Ascending aorta (tissue), 2 donors: Measurements from ENCODE around the gene KCNH8. TPM values are rescaled to one million over a fixed set of nuclear protein-coding genes. Genes with fewer than 3 reads are reported as not detected.

Experiments used
- DNase-seq, 2 donors: peaks; one replicate each; pipeline ENCODE4 v3.0.0-alpha.2; 2019; ENCODE audit warnings: low spot score in 2 of 2
- H3K27ac ChIP-seq, 2 donors: fragments of 200-600 bp; sonication (generic); one replicate each; pipeline ENCODE4 v1.5.1; 2016 to 2017; ENCODE audit warnings: mild to moderate bottlenecking in 1 of 2
- H3K27me3 ChIP-seq: fragments of 200-600 bp; sonication (generic); one replicate; pipeline ENCODE4 v1.5.1; 2017
- H3K36me3 ChIP-seq, 2 donors: fragments of 200-600 bp; sonication (generic); one replicate each; pipeline ENCODE4 v1.5.1; 2016
- H3K4me1 ChIP-seq, 2 donors: fragments of 200-600 bp; sonication (generic); one replicate each; pipeline ENCODE4 v1.5.1; 2016 to 2017; ENCODE audit warnings: mild to moderate bottlenecking in 1 of 2
- H3K4me3 ChIP-seq, 2 donors: fragments of 200-600 bp; sonication (generic); one replicate each; pipeline ENCODE4 v1.5.1; 2016 to 2017; ENCODE audit warnings: mild to moderate bottlenecking in 1 of 2
- H3K9me3 ChIP-seq, 2 donors: fragments of 200-600 bp; sonication (generic); one replicate each; pipeline ENCODE4 v1.5.1; 2016
- intact Hi-C: fragments of 100-400 bp; cut with DNase I; formaldehyde crosslinking; loops from one replicate; pipeline ENCODE4 v1.15.1; 2023
- total RNA-seq: library from RNA; depleted of rRNA; stranded (reverse); fragments of >200 nt; gene quantifications from one replicate; pipeline ENCODE4 v1.1.0, GENCODE V29; 2016
- TF ChIP-seq, protein P1 (sequence below), 3 experiments: fragments of 200-600 bp in 2 of 3; fragments of 450-650 bp in 1 of 3; sonication (generic) in 2 of 3; IDR thresholded peaks; one replicate each; pipeline ENCODE4 v1.5.1; 2016 to 2019; ENCODE audit warnings: antibody characterized with exemption in 3 of 3, mild to moderate bottlenecking in 1 of 3, moderate library complexity in 1 of 3

The KCNH8 gene
- total RNA-seq, 1 donor from 2014 or later, result not detected

DNA sequence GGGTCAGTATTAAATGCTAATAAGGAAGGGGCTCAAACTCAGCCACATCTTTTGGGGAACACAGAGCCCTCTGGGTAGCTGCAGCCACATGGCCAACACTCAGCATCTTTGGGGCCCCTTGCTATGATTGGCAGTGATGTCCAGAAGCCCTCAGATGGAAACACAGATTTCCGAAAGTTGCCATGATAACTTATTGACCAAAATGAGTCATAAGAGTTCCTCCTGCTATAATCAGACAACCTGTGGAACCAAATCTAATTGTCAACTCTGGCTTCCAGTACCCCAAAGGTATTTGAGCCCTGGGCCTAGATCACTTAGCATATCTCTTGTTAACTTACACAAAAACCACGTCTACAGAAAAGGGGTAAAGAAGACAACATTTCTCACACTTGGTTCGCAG is 392.2 kb downstream of the KCNH8 start:
- DNase-seq, result no peak
- intact Hi-C loops, result loop anchor here (10.0 kb wide), 2 partner anchors 396 to 476 kb away; partner anchors contain the start of gene KCNH8
- H3K4me3 ChIP-seq, result no peak overlapping the region
- peaks cover 0 to 3% of the 10 kb centered on the region in 2 donors for H3K4me1 ChIP-seq
- H3K27me3 ChIP-seq, result no peaks in the 10 kb centered on the region
- H3K9me3 ChIP-seq, result no peaks in the 10 kb centered on the region
- TF ChIP-seq, protein P1, sequence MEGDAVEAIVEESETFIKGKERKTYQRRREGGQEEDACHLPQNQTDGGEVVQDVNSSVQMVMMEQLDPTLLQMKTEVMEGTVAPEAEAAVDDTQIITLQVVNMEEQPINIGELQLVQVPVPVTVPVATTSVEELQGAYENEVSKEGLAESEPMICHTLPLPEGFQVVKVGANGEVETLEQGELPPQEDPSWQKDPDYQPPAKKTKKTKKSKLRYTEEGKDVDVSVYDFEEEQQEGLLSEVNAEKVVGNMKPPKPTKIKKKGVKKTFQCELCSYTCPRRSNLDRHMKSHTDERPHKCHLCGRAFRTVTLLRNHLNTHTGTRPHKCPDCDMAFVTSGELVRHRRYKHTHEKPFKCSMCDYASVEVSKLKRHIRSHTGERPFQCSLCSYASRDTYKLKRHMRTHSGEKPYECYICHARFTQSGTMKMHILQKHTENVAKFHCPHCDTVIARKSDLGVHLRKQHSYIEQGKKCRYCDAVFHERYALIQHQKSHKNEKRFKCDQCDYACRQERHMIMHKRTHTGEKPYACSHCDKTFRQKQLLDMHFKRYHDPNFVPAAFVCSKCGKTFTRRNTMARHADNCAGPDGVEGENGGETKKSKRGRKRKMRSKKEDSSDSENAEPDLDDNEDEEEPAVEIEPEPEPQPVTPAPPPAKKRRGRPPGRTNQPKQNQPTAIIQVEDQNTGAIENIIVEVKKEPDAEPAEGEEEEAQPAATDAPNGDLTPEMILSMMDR (IDR thresholded peaks at IDR 0.05), result no peak
- no peaks in the 10 kb centered on the region for H3K36me3 ChIP-seq
- no peak overlapping the region for H3K27ac ChIP-seq

DNA sequence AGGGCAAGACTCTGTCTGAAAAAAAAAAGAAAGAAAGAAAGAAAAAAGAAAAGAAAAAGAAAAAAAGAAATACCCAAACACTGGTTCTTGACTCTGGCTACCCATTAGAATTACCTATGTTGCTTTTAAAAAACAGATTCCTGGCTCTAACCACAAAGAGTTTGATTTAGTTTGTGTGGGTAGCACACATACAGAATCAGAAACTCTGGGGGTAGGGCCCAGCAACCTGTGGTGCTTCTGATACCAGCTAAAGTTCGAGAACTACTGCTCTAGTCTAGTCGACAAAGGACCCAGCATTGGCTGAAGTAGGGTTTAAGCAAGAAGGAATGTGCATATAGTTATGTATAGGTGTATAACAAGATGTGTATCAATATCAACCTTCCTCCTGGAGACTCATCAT is 393.0 kb downstream of the KCNH8 start:
- H3K4me3 ChIP-seq, result no peak overlapping the region
- no peak overlapping the region for H3K27ac ChIP-seq
- H3K27me3 ChIP-seq, result no peaks in the 10 kb centered on the region
- H3K36me3 ChIP-seq, result no peaks in the 10 kb centered on the region
- intact Hi-C loops, result loop anchor here (10.0 kb wide), 2 partner anchors 396 to 476 kb away; partner anchors contain the start of gene KCNH8
- no peak for DNase-seq
- TF ChIP-seq, protein P1 (IDR thresholded peaks at IDR 0.05), result no peak
- H3K4me1 ChIP-seq, result no peaks in the 10 kb centered on the region
- no peaks in the 10 kb centered on the region for H3K9me3 ChIP-seq

DNA sequence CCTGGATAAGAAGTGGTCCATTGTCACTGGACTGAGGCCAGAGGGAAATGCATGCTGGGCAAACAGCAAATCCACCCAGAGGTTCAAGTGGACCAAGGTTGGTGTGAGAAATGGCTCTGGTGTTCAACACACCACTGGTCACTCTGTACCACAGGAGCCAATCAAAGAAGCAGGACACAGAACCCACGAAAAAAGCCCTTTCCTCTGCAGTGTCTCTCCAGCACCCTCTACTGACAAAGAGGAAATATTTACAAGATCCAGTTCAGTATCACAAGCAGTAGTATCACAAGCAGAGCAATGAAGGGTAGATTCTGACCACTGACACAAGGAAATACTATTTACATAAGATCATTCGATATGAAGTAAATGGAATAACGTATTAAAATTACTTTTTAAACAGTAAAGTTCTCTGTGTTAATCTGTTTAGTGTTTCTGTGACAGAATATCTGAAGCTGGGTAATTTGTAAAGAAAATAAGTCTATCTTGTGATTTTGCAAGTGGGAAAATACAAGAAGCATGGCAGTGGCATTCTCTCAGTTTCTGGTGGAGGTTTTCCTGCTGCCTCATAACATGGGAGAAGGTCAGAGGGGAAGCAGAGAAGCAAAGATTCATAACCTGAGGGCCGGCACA is 395.0 kb downstream of the KCNH8 start:
- H3K27ac ChIP-seq, result no peak overlapping the region
- TF ChIP-seq, protein P1 (IDR thresholded peaks at IDR 0.05), result peak; percentile 15 to 64 (median 42)
- intact Hi-C loops, result loop anchor here (1.0 to 10.0 kb wide), 3 partner anchors 194 to 479 kb away; partner anchors contain the start of gene KCNH8
- H3K27me3 ChIP-seq, result no peaks in the 10 kb centered on the region
- H3K4me3 ChIP-seq, result no peak overlapping the region
- H3K36me3 ChIP-seq, result no peaks in the 10 kb centered on the region
- no peaks in the 10 kb centered on the region for H3K4me1 ChIP-seq
- no peak for DNase-seq
- no peaks in the 10 kb centered on the region for H3K9me3 ChIP-seq

DNA sequence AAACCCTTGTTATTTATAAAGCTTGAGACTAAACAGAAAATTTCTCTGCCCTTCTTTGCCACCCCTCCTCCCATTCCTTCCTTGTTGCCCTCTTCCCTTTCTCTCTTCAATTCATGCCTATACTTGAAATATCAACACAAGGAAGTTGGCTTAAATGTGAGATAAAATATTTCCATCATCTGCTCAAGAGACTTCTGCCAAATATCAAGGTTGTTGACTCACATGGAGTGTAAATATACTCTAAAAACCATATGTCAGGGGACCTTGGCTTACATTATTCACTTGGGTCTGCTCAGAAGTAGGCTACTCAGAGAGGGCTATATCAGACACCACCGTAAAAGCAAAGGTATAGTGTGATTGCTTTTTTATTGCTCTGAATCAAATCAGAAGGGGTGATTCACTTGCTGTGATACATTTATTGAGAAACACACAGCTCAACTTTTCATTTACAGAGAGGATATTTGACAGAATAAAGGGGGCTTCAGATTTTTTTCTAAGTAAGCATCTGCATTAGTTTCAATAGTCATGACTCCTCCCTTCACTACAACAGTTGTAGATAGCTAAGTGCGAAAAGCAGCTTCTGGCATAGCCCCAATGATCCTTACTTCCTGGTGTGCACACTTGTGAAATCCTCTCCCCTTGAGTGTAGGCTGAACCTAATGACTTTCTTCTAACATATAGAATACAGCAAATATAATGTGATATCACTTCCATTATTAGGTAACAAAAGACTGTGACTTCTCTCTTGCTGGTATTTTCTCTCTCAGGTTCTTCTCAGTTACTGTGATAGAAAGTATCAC is 399.6 kb downstream of the KCNH8 start:
- Histone ChIP-seq H3K4me1 (no peaks in the 10 kb centered on the region), H3K27ac (no peak overlapping the region), H3K36me3 (no peaks in the 10 kb centered on the region), H3K4me3 (no peak overlapping the region), H3K27me3 (no peaks in the 10 kb centered on the region), H3K9me3 (no peaks in the 10 kb centered on the region)
- no peak for DNase-seq
- TF ChIP-seq, protein P1 (IDR thresholded peaks at IDR 0.05), result no peak
- intact Hi-C loops, result loop anchor here (10.0 kb wide), 2 partner anchors 403 to 483 kb away; partner anchors contain the start of gene KCNH8

DNA sequence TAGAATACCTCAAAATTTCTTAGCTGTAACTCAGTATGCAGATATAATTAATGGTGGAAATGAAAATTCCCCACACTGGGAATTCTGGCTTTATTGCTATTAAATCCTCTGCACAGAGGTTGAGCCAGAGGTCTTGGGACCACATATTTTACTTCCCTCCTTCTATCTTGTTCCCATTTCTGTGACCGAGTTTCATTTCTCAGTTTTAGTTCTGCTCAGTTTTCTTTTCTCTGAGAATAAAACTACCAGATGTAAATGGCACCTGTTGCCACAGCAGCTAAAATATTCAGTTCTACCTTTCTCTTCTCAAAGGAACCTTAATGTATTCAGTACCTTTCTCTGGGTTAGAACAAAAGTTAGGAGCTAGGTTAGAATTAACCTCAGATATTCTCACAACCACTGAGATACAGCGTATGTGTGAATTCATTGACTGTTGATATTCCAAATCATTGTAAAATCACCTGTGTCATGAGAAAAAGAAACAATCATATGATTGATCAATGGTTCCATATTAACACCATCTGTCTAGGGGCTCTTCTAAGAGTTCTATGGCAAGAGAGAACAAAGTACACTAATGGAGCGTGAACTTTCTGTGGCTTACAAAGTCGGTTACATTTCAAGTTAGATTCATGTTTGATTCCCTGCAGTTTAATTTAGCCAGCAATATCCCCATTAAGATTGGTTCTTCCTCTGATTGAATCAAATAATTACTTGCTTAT is 411.6 kb downstream of the KCNH8 start:
- no peak overlapping the region for H3K27ac ChIP-seq
- no peaks in the 10 kb centered on the region for H3K36me3 ChIP-seq
- H3K9me3 ChIP-seq, result no peaks in the 10 kb centered on the region
- no peak overlapping the region for H3K4me3 ChIP-seq
- no peaks in the 10 kb centered on the region for H3K4me1 ChIP-seq
- no peaks in the 10 kb centered on the region for H3K27me3 ChIP-seq
- DNase-seq, result no peak
- TF ChIP-seq, protein P1 (IDR thresholded peaks at IDR 0.05), result no peak
- intact Hi-C loops, result no loop called here
